Measurements from ENCODE around the gene PIP4K2B.

Gene PIP4K2B

DNA sequence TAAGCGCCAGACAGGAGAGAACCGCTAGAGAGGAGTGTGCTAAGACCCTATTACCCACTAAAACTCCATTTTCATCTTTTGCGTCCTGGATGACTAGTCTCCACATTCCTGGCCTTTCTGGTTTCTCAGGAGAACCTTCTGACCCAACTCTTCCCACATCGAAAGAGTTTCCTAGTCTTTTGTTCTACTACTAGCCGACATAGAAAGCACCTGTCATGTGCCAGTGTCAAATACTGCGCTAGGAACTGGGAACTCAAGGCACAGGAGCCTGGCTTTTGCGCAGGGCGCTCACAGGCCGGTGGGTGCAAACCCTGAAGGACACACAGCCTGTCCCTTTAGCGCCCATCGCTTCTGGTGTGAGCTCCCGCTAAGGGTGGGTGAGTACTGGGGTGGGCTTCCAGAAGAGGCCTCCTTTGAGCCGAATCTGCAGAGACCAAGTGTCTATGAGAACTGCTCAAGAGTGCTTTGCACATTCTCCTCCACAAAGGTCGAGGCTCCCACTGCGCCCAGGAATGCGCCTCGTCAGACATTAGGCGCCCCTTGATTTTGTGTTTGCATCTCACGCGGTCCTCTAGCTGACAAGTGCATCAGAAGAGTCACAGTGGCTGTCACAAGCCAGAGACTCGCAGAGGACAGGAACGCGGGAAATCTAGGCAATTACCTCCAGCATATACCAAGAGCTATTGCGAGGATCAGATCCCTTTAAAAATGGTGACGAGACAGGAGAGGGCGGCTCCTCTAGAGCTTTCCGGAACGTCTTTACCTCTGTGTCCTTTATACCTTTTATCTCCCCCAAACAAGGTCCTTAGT lies 48.8 kb downstream of the PIP4K2B start:
- Histone ChIP-seq H3K4me1 (ENCODE audit: control insufficient read depth, insufficient read depth, low read length) (peaks cover 22% of the 10 kb centered on the region), H3K4me3 (ENCODE audit: low read depth, low read length) (peak overlapping the region; percentile 93), H3K36me3 (ENCODE audit: control insufficient read depth, insufficient read depth, low read length) (peaks cover 13% of the 10 kb centered on the region), H3K9me3 (ENCODE audit: control insufficient read depth, insufficient read depth, low read length) (no peaks in the 10 kb centered on the region), H3K27ac (ENCODE audit: low read depth, low read length) (peak overlapping the region; percentile 84), H3K27me3 (ENCODE audit: control insufficient read depth, insufficient read depth, low read length) (peaks cover 8% of the 10 kb centered on the region), H3K9ac (ENCODE audit: low read depth, low read length) (no peak overlapping the region)

DNA sequence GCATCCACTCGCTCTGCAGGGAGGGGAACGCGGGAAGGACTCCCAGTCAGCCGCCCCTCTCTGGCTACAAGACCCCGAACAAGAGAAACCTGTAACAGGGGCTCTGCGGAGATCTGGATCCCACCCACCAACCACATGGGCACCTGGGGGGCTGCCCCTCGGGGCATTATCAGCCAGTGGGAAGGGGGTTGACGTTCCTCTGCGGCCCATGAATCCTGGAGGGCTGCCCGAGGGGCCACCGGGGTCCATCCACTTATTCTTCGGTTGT lies 49.4 kb downstream of the PIP4K2B start:
- Histone ChIP-seq H3K27me3 (ENCODE audit: control insufficient read depth, insufficient read depth, low read length) (peaks cover 8% of the 10 kb centered on the region), H3K27ac (ENCODE audit: low read depth, low read length) (peak overlapping the region; percentile 84), H3K4me1 (ENCODE audit: control insufficient read depth, insufficient read depth, low read length) (peaks cover 25% of the 10 kb centered on the region), H3K4me3 (ENCODE audit: low read depth, low read length) (peak overlapping the region; percentile 93), H3K36me3 (ENCODE audit: control insufficient read depth, insufficient read depth, low read length) (peaks cover 11% of the 10 kb centered on the region), H3K9ac (ENCODE audit: low read depth, low read length) (0 out of 2 replicates have a peak overlapping the region, but pooled peaks have one; percentile 31), H3K9me3 (ENCODE audit: control insufficient read depth, insufficient read depth, low read length) (no peaks in the 10 kb centered on the region)

DNA sequence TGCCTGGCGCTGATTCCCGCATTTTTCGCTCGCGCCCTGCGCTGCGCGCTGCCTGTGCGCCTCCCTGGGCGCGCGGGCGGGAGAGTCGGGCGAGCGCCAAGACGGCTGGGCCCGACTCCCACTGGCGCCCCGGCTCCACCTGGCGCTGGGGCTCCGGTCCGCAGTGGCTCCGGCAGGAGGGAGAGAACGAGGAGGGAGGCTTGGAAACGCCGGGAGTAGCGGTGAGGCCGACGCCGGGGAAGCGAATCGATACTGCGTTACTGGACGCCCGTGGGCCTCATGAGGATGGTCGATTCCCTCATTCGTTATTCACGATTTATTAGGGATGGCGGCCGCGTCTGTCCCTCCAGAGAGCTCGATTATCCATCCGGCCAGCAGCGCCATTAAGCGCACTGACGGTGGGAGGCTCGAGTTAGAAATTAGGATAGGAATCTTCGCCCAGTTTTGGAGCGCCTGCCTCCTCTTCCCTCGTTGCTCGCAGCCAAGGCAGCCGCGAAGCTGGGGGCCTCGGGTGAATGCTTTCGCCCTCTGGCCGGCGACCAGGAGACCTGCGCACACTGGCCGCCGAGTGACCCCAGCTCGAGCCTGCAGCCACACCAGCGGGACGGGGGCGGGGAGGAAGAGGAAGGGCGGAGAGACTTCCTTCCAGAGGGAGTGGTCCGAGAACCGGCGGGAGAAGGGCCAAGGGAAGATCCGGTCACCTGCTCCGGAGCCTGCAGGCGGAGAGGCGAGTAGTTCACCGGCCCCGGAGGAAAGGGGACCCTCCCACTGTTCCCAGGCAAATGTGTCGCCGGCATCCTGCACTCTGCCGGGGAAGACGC lies 49.9 kb downstream of the PIP4K2B start:
- Histone ChIP-seq H3K4me3 (ENCODE audit: low read depth, low read length) (peak overlapping the region; percentile 93), H3K36me3 (ENCODE audit: control insufficient read depth, insufficient read depth, low read length) (peaks cover 5% of the 10 kb centered on the region), H3K9ac (ENCODE audit: low read depth, low read length) (peak overlapping the region; percentile 70), H3K27ac (ENCODE audit: low read depth, low read length) (peak overlapping the region; percentile 84), H3K9me3 (ENCODE audit: control insufficient read depth, insufficient read depth, low read length) (no peaks in the 10 kb centered on the region), H3K27me3 (ENCODE audit: control insufficient read depth, insufficient read depth, low read length) (peaks cover 8% of the 10 kb centered on the region), H3K4me1 (ENCODE audit: control insufficient read depth, insufficient read depth, low read length) (peaks cover 29% of the 10 kb centered on the region)

DNA sequence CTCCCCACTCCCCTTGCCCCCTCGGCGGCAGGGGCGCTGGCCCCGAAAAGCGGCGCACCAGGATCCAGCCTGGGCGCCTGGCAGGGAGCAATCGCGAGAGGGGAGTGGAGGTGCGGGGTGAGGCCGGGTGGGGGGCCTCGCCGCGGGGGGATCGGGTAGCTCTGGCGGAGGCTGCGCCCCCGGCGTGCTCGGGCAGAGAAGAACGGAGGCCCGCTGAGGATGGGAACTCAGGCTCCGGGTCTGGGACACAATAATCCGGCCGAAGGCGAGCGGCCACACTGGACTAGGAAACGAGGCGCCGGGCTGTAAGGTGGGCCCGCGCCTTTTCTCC lies 50.5 kb downstream of the PIP4K2B start:
- Histone ChIP-seq H3K27me3 (ENCODE audit: control insufficient read depth, insufficient read depth, low read length) (peaks cover 8% of the 10 kb centered on the region), H3K36me3 (ENCODE audit: control insufficient read depth, insufficient read depth, low read length) (peaks cover 3% of the 10 kb centered on the region; the same call in 1 of the 2 replicates), H3K4me1 (ENCODE audit: control insufficient read depth, insufficient read depth, low read length) (peaks cover 32% of the 10 kb centered on the region), H3K9ac (ENCODE audit: low read depth, low read length) (peak overlapping the region; percentile 70), H3K27ac (ENCODE audit: low read depth, low read length) (peak overlapping the region; percentile 84), H3K4me3 (ENCODE audit: low read depth, low read length) (peak overlapping the region; percentile 93), H3K9me3 (ENCODE audit: control insufficient read depth, insufficient read depth, low read length) (no peaks in the 10 kb centered on the region)

DNA sequence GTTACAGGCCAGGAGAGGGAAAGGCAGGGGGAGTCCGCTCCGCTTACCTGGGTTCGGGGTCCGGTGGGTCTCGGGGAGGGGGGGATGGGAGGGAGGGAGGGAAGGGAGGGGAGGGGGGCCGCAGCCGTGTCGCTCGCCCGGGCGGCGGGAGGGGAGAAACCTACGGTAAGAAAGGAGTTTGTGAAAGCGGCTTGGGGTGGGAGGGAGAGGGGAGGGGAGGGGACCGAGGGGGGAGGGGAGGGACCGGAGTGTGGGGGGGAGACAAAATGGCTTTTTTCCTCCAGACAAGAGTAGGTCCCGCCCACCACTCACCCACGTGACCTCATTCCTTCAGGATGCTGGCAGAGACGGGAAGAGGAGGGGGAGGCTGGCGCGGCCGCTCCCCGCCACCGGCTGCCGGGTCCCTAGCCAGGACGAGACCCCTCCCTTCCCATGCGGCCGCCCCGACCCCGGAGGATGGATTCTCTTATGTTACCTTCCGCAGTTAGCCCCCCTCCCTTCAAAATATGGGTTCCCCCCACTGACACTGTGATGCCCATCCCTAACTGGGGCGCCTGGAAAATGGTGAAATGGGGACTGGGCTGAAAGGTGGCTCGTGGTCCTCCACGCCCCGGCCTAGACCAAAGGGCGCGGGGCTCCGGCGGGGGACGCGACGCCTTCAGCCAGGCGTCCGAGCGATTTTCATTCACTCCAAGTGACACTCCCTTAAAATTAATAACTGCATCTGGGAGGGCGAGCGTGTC lies 51.0 kb downstream of the PIP4K2B start, which contains the start of gene PCGF2:
TSS of gene PCGF2 (minus strand) at position 188 of the 743 bp plus-strand sequence. CDS start 7,934 bp downstream, outside the sequence.
- no peaks in the 10 kb centered on the region for H3K9me3 ChIP-seq (ENCODE audit: control insufficient read depth, insufficient read depth, low read length)
- peak within 1 kb of the TSS; percentile 93 for H3K4me3 ChIP-seq (ENCODE audit: low read depth, low read length)
- peaks cover 37% of the 10 kb centered on the region for H3K4me1 ChIP-seq (ENCODE audit: control insufficient read depth, insufficient read depth, low read length)
- peaks cover 8% of the 10 kb centered on the region for H3K27me3 ChIP-seq (ENCODE audit: control insufficient read depth, insufficient read depth, low read length)
- H3K9ac ChIP-seq (ENCODE audit: low read depth, low read length): peak within 1 kb of the TSS; percentile 72
- no peaks in the 10 kb centered on the region for H3K36me3 ChIP-seq (ENCODE audit: control insufficient read depth, insufficient read depth, low read length)
- H3K27ac ChIP-seq (ENCODE audit: low read depth, low read length): peak within 1 kb of the TSS; percentile 93

DNA sequence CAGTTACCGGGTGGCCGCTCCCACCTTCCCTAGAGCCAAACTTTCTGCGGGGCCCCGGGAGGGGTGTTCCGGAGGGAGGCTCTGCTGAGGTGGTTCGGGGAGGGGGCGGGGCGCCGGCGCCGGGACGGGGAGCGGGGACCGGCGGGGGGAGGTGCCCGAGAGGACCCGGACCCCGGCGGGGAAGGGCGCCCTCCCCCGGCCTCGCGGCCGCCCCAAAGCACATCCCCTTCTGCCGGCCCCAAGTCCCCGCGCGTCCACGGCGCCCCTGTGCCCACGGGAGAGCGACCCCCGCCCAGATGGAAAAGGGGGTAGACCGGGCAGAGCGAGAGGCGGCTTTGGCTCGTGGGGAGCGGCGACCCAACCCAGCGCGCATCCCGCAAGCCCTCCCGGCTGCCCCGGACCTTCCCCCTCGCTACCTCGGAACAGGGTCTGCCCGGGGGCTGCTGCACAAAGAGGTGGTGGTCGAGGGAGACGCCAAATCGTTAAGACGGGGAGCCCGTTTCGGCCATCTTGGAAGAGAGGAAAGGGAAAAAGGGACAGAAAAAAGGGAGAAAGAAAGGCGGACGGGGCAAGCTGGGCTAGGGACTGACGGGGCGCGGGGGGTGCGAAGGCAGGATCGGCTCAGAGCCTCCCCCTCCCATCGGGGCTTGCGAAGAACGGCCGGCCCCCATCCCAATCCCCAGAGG lies 51.8 kb downstream of the PIP4K2B start:
- Histone ChIP-seq H3K27me3 (ENCODE audit: control insufficient read depth, insufficient read depth, low read length) (peaks cover 8% of the 10 kb centered on the region), H3K27ac (ENCODE audit: low read depth, low read length) (peak overlapping the region; percentile 93), H3K4me1 (ENCODE audit: control insufficient read depth, insufficient read depth, low read length) (peaks cover 39% of the 10 kb centered on the region), H3K36me3 (ENCODE audit: control insufficient read depth, insufficient read depth, low read length) (peaks cover 3% of the 10 kb centered on the region; the same call in 1 of the 2 replicates), H3K9ac (ENCODE audit: low read depth, low read length) (peak overlapping the region; percentile 72), H3K9me3 (ENCODE audit: control insufficient read depth, insufficient read depth, low read length) (no peaks in the 10 kb centered on the region), H3K4me3 (ENCODE audit: low read depth, low read length) (peak overlapping the region; percentile 76)

DNA sequence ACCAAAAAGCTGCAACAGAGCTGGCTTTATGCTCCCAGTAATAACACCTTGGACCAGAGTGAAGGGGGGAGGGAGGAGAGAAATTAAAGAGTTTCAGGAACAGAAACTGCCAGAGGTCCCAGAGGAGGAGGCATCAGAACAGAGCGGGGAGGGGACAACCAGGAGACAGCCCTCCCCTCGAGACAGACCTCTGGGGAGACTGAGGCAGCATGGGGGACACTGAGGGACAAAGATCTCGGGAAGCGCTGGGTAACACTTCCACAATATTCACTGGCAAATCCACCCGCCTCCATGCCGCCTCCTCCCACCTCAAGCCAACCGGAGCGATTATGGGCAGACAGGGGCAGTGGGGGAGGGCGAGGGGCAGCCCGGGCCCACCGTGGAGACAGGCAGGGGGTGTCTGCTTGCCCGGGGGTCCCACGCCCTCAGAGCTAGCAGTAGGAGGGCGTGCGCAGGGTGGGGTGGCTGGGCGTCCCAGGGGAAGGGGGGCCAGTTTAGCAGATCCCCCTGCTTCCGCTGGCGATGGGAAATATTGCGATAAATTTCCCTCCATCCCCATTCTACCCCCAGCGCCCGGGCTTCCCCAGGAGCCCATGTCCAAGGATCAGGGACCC lies 52.4 kb downstream of the PIP4K2B start:
- peaks cover 5% of the 10 kb centered on the region; the same call in 1 of the 2 replicates for H3K36me3 ChIP-seq (ENCODE audit: control insufficient read depth, insufficient read depth, low read length)
- H3K27me3 ChIP-seq (ENCODE audit: control insufficient read depth, insufficient read depth, low read length): peaks cover 8% of the 10 kb centered on the region
- no peak overlapping the region for H3K9ac ChIP-seq (ENCODE audit: low read depth, low read length)
- H3K9me3 ChIP-seq (ENCODE audit: control insufficient read depth, insufficient read depth, low read length): no peaks in the 10 kb centered on the region
- H3K4me3 ChIP-seq (ENCODE audit: low read depth, low read length): peak overlapping the region; percentile 76
- peak overlapping the region; percentile 93 for H3K27ac ChIP-seq (ENCODE audit: low read depth, low read length)
- H3K4me1 ChIP-seq (ENCODE audit: control insufficient read depth, insufficient read depth, low read length): peaks cover 44% of the 10 kb centered on the region

DNA sequence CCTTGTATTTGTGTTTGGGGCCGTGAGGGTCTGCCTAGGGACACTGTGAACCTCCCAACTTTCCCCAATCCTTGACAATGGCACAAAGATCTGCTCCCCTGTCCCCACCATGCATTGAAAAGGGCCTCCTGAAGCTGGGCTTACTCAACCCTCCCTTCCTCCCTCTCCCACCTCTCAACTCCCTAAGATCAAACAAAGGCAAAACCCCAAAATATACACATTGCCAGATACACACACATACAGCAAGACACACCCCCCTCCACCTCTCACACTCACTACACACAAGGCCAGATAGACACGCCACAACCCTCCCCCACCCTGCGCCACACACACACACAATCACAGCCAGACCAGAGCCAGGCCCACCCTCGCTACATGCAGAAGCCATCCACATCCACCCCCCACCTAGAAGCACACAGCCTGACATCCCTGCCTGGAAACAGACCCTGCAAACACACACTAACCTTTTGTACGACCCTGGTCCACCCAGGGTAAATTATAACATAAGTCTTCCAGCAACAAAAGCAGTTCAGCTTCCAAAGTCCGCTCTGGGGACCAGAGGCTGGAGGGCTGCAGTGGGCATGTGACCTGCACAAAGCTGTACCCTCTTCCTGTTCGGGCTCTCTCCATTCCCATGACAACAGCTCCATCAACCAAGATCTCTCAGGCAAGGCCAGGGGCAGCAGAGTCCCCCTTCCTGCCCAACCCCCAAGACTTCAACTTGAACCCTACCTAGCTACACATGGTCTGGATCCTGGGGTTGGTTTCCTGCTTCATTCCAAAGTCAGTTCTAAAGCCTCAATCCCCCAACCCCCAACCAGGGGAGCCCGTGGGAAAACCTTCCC lies 53.1 kb downstream of the PIP4K2B start:
- Histone ChIP-seq H3K36me3 (ENCODE audit: control insufficient read depth, insufficient read depth, low read length) (peaks cover 5% of the 10 kb centered on the region; the same call in 1 of the 2 replicates), H3K9me3 (ENCODE audit: control insufficient read depth, insufficient read depth, low read length) (no peaks in the 10 kb centered on the region), H3K27me3 (ENCODE audit: control insufficient read depth, insufficient read depth, low read length) (peaks cover 8% of the 10 kb centered on the region), H3K4me3 (ENCODE audit: low read depth, low read length) (peak overlapping the region; percentile 76), H3K4me1 (ENCODE audit: control insufficient read depth, insufficient read depth, low read length) (peaks cover 44% of the 10 kb centered on the region), H3K9ac (ENCODE audit: low read depth, low read length) (no peak overlapping the region), H3K27ac (ENCODE audit: low read depth, low read length) (peak overlapping the region; percentile 93)

DNA sequence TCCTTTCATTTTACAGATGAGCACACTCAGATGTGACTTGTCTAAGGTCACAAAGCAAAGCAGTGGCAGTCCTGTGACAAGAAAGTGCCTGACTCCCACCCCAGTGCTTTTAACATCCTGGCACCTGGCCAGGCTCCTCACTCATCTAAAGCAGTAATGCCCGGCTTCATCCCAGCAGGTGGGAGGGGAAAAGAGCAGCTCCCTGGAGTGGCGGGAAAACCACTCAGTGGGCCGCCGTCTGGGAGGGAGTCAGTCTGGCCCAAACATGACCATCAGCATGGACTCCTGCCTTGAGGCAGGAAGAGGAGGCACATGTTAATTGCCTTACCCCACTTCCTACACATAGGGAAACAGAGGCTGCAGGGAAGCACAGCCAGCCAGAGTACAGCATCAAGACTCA lies 53.8 kb downstream of the PIP4K2B start:
- Histone ChIP-seq H3K4me1 (ENCODE audit: control insufficient read depth, insufficient read depth, low read length) (peaks cover 40% of the 10 kb centered on the region), H3K9ac (ENCODE audit: low read depth, low read length) (no peak overlapping the region), H3K27ac (ENCODE audit: low read depth, low read length) (no peak overlapping the region), H3K9me3 (ENCODE audit: control insufficient read depth, insufficient read depth, low read length) (no peaks in the 10 kb centered on the region), H3K4me3 (ENCODE audit: low read depth, low read length) (peak overlapping the region; percentile 76; the same call in 1 of the 2 replicates), H3K36me3 (ENCODE audit: control insufficient read depth, insufficient read depth, low read length) (peaks cover 5% of the 10 kb centered on the region; the same call in 1 of the 2 replicates), H3K27me3 (ENCODE audit: control insufficient read depth, insufficient read depth, low read length) (peaks cover 2% of the 10 kb centered on the region)
